Measurements from ENCODE around the gene SLC26A4.

DNA sequence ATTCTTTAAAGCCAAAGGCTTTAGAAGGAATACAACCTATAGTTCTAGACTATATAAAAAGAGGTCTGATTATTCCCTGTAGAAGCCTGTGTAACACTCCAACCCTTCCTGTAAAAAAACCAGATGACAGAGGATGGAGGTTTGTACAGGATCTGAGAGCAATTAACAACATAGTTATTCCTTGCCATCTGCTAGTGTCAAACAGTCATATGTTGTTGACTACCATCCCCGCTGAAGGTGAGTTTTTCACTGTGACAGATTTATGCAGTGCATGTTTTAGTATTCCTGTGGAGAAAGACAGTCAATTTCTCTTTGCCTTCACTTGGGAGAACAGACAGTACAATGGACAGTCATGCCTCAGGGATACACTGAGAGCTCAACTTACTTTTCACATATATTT lies 19.0 kb upstream of the SLC26A4 start:
- no peak for TF ChIP-seq CSDC2 (CRISPR knock-in tag; IDR thresholded peaks at IDR 0.05)
- no peak for TF ChIP-seq ARNTL (CRISPR knock-in tag; IDR thresholded peaks at IDR 0.05; ENCODE audit: borderline replicate concordance, low read depth)
- TF ChIP-seq RARB (CRISPR knock-in tag; IDR thresholded peaks at IDR 0.05), result no peak
- TF ChIP-seq, protein P1, sequence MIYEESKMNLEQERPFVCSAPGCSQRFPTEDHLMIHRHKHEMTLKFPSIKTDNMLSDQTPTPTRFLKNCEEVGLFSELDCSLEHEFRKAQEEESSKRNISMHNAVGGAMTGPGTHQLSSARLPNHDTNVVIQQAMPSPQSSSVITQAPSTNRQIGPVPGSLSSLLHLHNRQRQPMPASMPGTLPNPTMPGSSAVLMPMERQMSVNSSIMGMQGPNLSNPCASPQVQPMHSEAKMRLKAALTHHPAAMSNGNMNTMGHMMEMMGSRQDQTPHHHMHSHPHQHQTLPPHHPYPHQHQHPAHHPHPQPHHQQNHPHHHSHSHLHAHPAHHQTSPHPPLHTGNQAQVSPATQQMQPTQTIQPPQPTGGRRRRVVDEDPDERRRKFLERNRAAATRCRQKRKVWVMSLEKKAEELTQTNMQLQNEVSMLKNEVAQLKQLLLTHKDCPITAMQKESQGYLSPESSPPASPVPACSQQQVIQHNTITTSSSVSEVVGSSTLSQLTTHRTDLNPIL (CRISPR knock-in tag; IDR thresholded peaks at IDR 0.05; ENCODE audit: low read depth), result no peak
- no peak for TF ChIP-seq ZNF8 (CRISPR knock-in tag; IDR thresholded peaks at IDR 0.05)
- TF ChIP-seq, protein P2, sequence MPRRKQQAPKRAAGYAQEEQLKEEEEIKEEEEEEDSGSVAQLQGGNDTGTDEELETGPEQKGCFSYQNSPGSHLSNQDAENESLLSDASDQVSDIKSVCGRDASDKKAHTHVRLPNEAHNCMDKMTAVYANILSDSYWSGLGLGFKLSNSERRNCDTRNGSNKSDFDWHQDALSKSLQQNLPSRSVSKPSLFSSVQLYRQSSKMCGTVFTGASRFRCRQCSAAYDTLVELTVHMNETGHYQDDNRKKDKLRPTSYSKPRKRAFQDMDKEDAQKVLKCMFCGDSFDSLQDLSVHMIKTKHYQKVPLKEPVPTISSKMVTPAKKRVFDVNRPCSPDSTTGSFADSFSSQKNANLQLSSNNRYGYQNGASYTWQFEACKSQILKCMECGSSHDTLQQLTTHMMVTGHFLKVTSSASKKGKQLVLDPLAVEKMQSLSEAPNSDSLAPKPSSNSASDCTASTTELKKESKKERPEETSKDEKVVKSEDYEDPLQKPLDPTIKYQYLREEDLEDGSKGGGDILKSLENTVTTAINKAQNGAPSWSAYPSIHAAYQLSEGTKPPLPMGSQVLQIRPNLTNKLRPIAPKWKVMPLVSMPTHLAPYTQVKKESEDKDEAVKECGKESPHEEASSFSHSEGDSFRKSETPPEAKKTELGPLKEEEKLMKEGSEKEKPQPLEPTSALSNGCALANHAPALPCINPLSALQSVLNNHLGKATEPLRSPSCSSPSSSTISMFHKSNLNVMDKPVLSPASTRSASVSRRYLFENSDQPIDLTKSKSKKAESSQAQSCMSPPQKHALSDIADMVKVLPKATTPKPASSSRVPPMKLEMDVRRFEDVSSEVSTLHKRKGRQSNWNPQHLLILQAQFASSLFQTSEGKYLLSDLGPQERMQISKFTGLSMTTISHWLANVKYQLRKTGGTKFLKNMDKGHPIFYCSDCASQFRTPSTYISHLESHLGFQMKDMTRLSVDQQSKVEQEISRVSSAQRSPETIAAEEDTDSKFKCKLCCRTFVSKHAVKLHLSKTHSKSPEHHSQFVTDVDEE (CRISPR knock-in tag; IDR thresholded peaks at IDR 0.05), result no peak
- TF ChIP-seq, protein P3, sequence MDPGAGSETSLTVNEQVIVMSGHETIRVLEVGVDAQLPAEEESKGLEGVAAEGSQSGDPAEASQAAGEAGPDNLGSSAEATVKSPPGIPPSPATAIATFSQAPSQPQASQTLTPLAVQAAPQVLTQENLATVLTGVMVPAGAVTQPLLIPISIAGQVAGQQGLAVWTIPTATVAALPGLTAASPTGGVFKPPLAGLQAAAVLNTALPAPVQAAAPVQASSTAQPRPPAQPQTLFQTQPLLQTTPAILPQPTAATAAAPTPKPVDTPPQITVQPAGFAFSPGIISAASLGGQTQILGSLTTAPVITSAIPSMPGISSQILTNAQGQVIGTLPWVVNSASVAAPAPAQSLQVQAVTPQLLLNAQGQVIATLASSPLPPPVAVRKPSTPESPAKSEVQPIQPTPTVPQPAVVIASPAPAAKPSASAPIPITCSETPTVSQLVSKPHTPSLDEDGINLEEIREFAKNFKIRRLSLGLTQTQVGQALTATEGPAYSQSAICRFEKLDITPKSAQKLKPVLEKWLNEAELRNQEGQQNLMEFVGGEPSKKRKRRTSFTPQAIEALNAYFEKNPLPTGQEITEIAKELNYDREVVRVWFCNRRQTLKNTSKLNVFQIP (CRISPR knock-in tag; IDR thresholded peaks at IDR 0.05; ENCODE audit: borderline replicate concordance, low read depth), result no peak
- no peak for TF ChIP-seq GLIS3 (CRISPR knock-in tag; IDR thresholded peaks at IDR 0.05)

All from SK-N-SH treated with all-trans-retinoic acid at 6 μM for 48 hours (cell line).